Activated CD8-positive, alpha-beta memory T cell treated with anti-CD3 and anti-CD28 coated beads for 4 hours (primary cell): ENCODE data around the gene XRCC6.
A peak's percentile ranks its signal among the peaks of the same experiment; 100 is the strongest.
"Not testable (repeated sequence)": the region's sequence is repeated elsewhere in the genome, so short reads cannot be mapped to it uniquely, and the experiment has no call there.

Experiments
- DNase-seq, 2 donors: peaks; one replicate each; pipeline ENCODE4 v3.0.0-alpha.2; 2020; ENCODE audit warnings: low read depth in 2 of 2

XRCC6 gene

GRCh38 chr22:41650821-41651220 lies 29.7 kb downstream of the XRCC6 start:
- no peak for DNase-seq

GRCh38 chr22:41654322-41654721 lies 33.2 kb downstream of the XRCC6 start:
- no peak for DNase-seq

GRCh38 chr22:41656556-41656955 lies 35.5 kb downstream of the XRCC6 start:
- no peak for DNase-seq

- no peak for DNase-seq
Observed at GRCh38 chr22:41657709-41658108, 36.6 kb downstream of the XRCC6 start.

GRCh38 chr22:41658869-41659268 lies 37.8 kb downstream of the XRCC6 start:
- no peak for DNase-seq

- no peak for DNase-seq
Observed at GRCh38 chr22:41659941-41660340, 38.8 kb downstream of the XRCC6 start.

- DNase-seq = no peak
Observed at GRCh38 chr22:41660416-41660815, 39.3 kb downstream of the XRCC6 start.

GRCh38 chr22:41661088-41661487 lies 40.0 kb downstream of the XRCC6 start:
- no peak for DNase-seq

- no peak for DNase-seq
Observed at GRCh38 chr22:41661713-41662112, 40.6 kb downstream of the XRCC6 start.

GRCh38 chr22:41663594-41663993 lies 42.5 kb downstream of the XRCC6 start:
- not testable (repeated sequence) for DNase-seq

GRCh38 chr22:41664490-41664889 lies 43.4 kb downstream of the XRCC6 start:
- no peak for DNase-seq

- no peak for DNase-seq
Observed at GRCh38 chr22:41664951-41665350, 43.9 kb downstream of the XRCC6 start.

GRCh38 chr22:41668971-41669911 lies 48.1 kb downstream of the XRCC6 start:
- no peak for DNase-seq

- not testable (repeated sequence) for DNase-seq
Observed at GRCh38 chr22:41672096-41672495, 51.0 kb downstream of the XRCC6 start.

- no peak for DNase-seq
Observed at GRCh38 chr22:41672780-41673509, 51.9 kb downstream of the XRCC6 start.

GRCh38 chr22:41674846-41675340 lies 53.8 kb downstream of the XRCC6 start:
- no peak for DNase-seq

- no peak for DNase-seq
Observed at GRCh38 chr22:41676134-41676533, 55.0 kb downstream of the XRCC6 start.

- DNase-seq = no peak
Observed at GRCh38 chr22:41681616-41682015, 60.5 kb downstream of the XRCC6 start.

- peak; percentile 67 to 70 for DNase-seq
Observed at GRCh38 chr22:41682033-41682807, 61.1 kb downstream of the XRCC6 start.

- no peak for DNase-seq
Observed at GRCh38 chr22:41683052-41683451, 62.0 kb downstream of the XRCC6 start.

- DNase-seq = no peak
Observed at GRCh38 chr22:41683616-41684015, 62.5 kb downstream of the XRCC6 start.

GRCh38 chr22:41684194-41684593 lies 63.1 kb downstream of the XRCC6 start:
- no peak for DNase-seq
